Fibroblast of skin of left quadriceps (primary cell): ENCODE measurements around the gene PID1.
"Not testable (repeated sequence)": the region's sequence is repeated elsewhere in the genome, so short reads cannot be mapped to it uniquely, and the experiment has no call there.

Source experiments
- DNase-seq, 2 experiments: peaks; one replicate each; pipeline ENCODE4 v3.0.0-alpha.2; 2013; ENCODE audit warnings: low read depth in 2 of 2

PID1 gene

GRCh38 chr2:229212241-229212640, 58.8 kb downstream of the PID1 start:
- DNase-seq, result no peak

GRCh38 chr2:229210641-229211040, 60.4 kb downstream of the PID1 start:
- DNase-seq, result no peak

- DNase-seq, result no peak
Measured at GRCh38 chr2:229206548-229206947, 64.5 kb downstream of the PID1 start.

GRCh38 chr2:229205704-229206103, 65.4 kb downstream of the PID1 start:
- no peak for DNase-seq

GRCh38 chr2:229202646-229203045, 68.4 kb downstream of the PID1 start:
- no peak for DNase-seq

- DNase-seq, result peak; percentile 15
Measured at GRCh38 chr2:229201521-229201920, 69.6 kb downstream of the PID1 start.

- DNase-seq, result no peak
Measured at GRCh38 chr2:229199267-229199666, 71.8 kb downstream of the PID1 start.

GRCh38 chr2:229196448-229196847, 74.6 kb downstream of the PID1 start:
- no peak for DNase-seq

GRCh38 chr2:229195346-229195947, 75.6 kb downstream of the PID1 start:
- no peak for DNase-seq

GRCh38 chr2:229193281-229193680, 77.8 kb downstream of the PID1 start:
- DNase-seq, result no peak

GRCh38 chr2:229191413-229191812, 79.7 kb downstream of the PID1 start:
- no peak for DNase-seq

GRCh38 chr2:229187123-229187522, 84.0 kb downstream of the PID1 start:
- not testable (repeated sequence) for DNase-seq

- no peak for DNase-seq
Measured at GRCh38 chr2:229181641-229182040, 89.4 kb downstream of the PID1 start.

GRCh38 chr2:229180658-229181057, 90.4 kb downstream of the PID1 start:
- DNase-seq, result no peak

- no peak for DNase-seq
Measured at GRCh38 chr2:229179628-229180027, 91.5 kb downstream of the PID1 start.

GRCh38 chr2:229178706-229179105, 92.4 kb downstream of the PID1 start:
- no peak for DNase-seq

GRCh38 chr2:229178117-229178516, 93.0 kb downstream of the PID1 start:
- DNase-seq, result no peak

GRCh38 chr2:229176136-229176535, 95.0 kb downstream of the PID1 start:
- DNase-seq, result no peak

- DNase-seq, result no peak
Measured at GRCh38 chr2:229175497-229175863, 95.6 kb downstream of the PID1 start.

GRCh38 chr2:229174794-229175496, 96.1 kb downstream of the PID1 start:
- no peak for DNase-seq

- no peak for DNase-seq
Measured at GRCh38 chr2:229173825-229174359, 97.2 kb downstream of the PID1 start.

- DNase-seq, result no peak
Measured at GRCh38 chr2:229170916-229171315, 100.2 kb downstream of the PID1 start.

GRCh38 chr2:229170171-229170570, 100.9 kb downstream of the PID1 start:
- DNase-seq, result no peak
